ENCODE measurements around the gene HESX1.

- TF ChIP-seq CTCF (IDR thresholded peaks at IDR 0.05; ENCODE audit: control extremely low read depth in 1 of 3, insufficient read depth in 1 of 3, low read depth in 1 of 3, low read length in 3 of 3) (peak in 2 of 3 experiments; percentile 37 to 41; a peak in 2 of 4 replicates), SP1 (IDR thresholded peaks at IDR 0.05; ENCODE audit: low read depth, low read length) (no peak), MAFK (IDR thresholded peaks at IDR 0.05; ENCODE audit: low read depth, low read length) (no peak), RAD21 (IDR thresholded peaks at IDR 0.05 in 1 of 2, conservative IDR thresholded peaks at IDR 0.05 in 1 of 2; ENCODE audit: low read depth in 2 of 2, low read length in 2 of 2) (peak; percentile 78), ATF2 (IDR thresholded peaks at IDR 0.05; ENCODE audit: low read length) (no peak), MAX (IDR thresholded peaks at IDR 0.05) (no peak), EGR1 (IDR thresholded peaks at IDR 0.05; ENCODE audit: borderline replicate concordance, low read depth, low read length) (no peak), E2F6 (IDR thresholded peaks at IDR 0.05) (no peak), GTF2F1 (IDR thresholded peaks at IDR 0.05; ENCODE audit: borderline replicate concordance, low read depth, low read length) (no peak), EP300 (IDR thresholded peaks at IDR 0.05; ENCODE audit: borderline replicate concordance in 1 of 2, low read depth in 2 of 2, low read length in 2 of 2) (no peak)
Measured at GRCh38 chr3:57221883-57222282, 22.1 kb upstream of the HESX1 start.

Data from H1 (cell line).